ENCODE results near the gene BID. TPM values are rescaled to one million over a fixed set of nuclear protein-coding genes. Genes with fewer than 3 reads are reported as not detected.

BID gene
- total RNA-seq, 1 donor from 2014 or later = 35.1 TPM

- Histone ChIP-seq H3K9me3 (ENCODE audit: insufficient read depth, low read depth, low read length) (no peaks in the 10 kb centered on the region), H3K27ac (ENCODE audit: low read depth, low read length) (no peak overlapping the region), H3K9ac (ENCODE audit: low read length) (no peak overlapping the region), H3K36me3 (ENCODE audit: insufficient read depth, low read length) (peaks cover 14% of the 10 kb centered on the region), H2AFZ (ENCODE audit: low read depth, low read length) (no peak overlapping the region), H3K4me3 (ENCODE audit: insufficient read depth, low read depth, low read length) (no peak overlapping the region), H4K20me1 (ENCODE audit: insufficient read depth, low read length) (no peaks in the 10 kb centered on the region), H3K4me1 (ENCODE audit: insufficient read depth, low read length) (no peaks in the 10 kb centered on the region), H3K27me3 (ENCODE audit: insufficient read depth, low read length) (no peaks in the 10 kb centered on the region), H3K79me2 (ENCODE audit: insufficient read depth, low read length) (no peaks in the 10 kb centered on the region), H3K4me2 (ENCODE audit: low read length) (no peak overlapping the region)
- no peak overlapping the region for H3K4me3 Mint-ChIP-seq (ENCODE audit: unreplicated experiment)
- H3K9me3 Mint-ChIP-seq (ENCODE audit: unreplicated experiment) = no peaks in the 10 kb centered on the region
- DNase-seq (ENCODE audit: low read depth) (no peak), FAIRE-seq (no peak)
- H3K27ac Mint-ChIP-seq (ENCODE audit: unreplicated experiment) = no peak overlapping the region
- peaks cover 5% of the 10 kb centered on the region for H3K4me1 Mint-ChIP-seq (ENCODE audit: low read depth, unreplicated experiment)
- TF ChIP-seq EZH2 (IDR thresholded peaks at IDR 0.05; ENCODE audit: insufficient read depth, low read length) = no peak
- TF ChIP-seq, protein P1, sequence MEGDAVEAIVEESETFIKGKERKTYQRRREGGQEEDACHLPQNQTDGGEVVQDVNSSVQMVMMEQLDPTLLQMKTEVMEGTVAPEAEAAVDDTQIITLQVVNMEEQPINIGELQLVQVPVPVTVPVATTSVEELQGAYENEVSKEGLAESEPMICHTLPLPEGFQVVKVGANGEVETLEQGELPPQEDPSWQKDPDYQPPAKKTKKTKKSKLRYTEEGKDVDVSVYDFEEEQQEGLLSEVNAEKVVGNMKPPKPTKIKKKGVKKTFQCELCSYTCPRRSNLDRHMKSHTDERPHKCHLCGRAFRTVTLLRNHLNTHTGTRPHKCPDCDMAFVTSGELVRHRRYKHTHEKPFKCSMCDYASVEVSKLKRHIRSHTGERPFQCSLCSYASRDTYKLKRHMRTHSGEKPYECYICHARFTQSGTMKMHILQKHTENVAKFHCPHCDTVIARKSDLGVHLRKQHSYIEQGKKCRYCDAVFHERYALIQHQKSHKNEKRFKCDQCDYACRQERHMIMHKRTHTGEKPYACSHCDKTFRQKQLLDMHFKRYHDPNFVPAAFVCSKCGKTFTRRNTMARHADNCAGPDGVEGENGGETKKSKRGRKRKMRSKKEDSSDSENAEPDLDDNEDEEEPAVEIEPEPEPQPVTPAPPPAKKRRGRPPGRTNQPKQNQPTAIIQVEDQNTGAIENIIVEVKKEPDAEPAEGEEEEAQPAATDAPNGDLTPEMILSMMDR (IDR thresholded peaks at IDR 0.05; ENCODE audit: insufficient read depth, low read depth, low read length) = no peak
- H3K27me3 Mint-ChIP-seq (ENCODE audit: low read depth, unreplicated experiment) = no peaks in the 10 kb centered on the region
- H3K36me3 Mint-ChIP-seq (ENCODE audit: low read depth, unreplicated experiment) = peaks cover 33% of the 10 kb centered on the region
These were observed 34.6 kb upstream of the BID start for GRCh38 chr22:17808693-17809403.

DNA sequence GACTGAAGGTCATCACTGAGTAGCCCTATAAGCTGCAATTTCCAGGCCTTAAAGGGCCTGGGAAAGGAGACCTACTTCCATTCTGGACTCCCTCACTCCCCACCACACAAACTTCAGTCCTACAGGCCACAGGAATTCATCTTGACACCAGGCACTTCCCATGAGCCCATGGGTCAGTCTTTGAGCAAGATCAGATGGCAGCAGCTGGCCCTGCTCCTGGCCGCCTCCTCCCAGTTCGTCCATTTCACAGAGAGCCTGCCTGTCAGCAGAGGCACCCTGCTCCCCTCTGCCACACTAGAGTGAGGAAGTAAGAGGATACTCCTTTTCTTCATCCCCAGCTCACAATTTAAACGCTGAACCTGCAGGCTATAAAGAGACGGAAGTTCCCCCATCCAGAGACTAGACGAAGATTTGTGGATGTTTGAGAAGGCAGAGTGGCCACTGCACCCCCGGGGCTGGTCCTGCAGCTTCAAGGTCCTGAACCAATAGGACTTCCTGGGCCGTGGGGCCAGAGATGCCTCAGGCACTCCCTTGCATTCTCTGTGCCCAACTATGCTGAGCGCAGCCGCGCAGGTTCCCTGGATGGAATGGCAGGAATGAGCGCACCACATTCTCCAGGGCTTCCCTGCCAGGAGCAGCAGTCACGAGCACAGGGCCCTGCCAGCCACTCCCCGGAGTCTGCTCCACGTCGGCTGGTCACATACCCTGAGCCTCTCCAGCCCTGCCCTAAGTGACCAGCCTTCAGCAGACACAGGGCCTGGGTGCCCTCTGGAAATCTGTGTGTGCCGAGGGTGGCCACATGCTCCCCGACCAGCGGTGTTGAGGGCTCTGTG lies 33.5 kb upstream of the BID start:
- H3K4me1 Mint-ChIP-seq (ENCODE audit: low read depth, unreplicated experiment) = peaks cover 5% of the 10 kb centered on the region
- no peak overlapping the region for H3K27ac Mint-ChIP-seq (ENCODE audit: unreplicated experiment)
- Histone ChIP-seq H3K27me3 (ENCODE audit: insufficient read depth, low read length) (no peaks in the 10 kb centered on the region), H2AFZ (ENCODE audit: low read depth, low read length) (no peak overlapping the region), H3K4me3 (ENCODE audit: insufficient read depth, low read depth, low read length) (no peak overlapping the region), H4K20me1 (ENCODE audit: insufficient read depth, low read length) (no peaks in the 10 kb centered on the region), H3K9me3 (ENCODE audit: insufficient read depth, low read depth, low read length) (no peaks in the 10 kb centered on the region), H3K27ac (ENCODE audit: low read depth, low read length) (no peak overlapping the region), H3K36me3 (ENCODE audit: insufficient read depth, low read length) (peaks cover 14% of the 10 kb centered on the region), H3K4me2 (ENCODE audit: low read length) (no peak overlapping the region), H3K4me1 (ENCODE audit: insufficient read depth, low read length) (no peaks in the 10 kb centered on the region), H3K79me2 (ENCODE audit: insufficient read depth, low read length) (no peaks in the 10 kb centered on the region), H3K9ac (ENCODE audit: low read length) (no peak overlapping the region)
- no peaks in the 10 kb centered on the region for H3K27me3 Mint-ChIP-seq (ENCODE audit: low read depth, unreplicated experiment)
- no peak for FAIRE-seq
- DNase-seq (ENCODE audit: low read depth) = peak; percentile 16
- H3K4me3 Mint-ChIP-seq (ENCODE audit: unreplicated experiment) = no peak overlapping the region
- TF ChIP-seq, protein P1 (IDR thresholded peaks at IDR 0.05; ENCODE audit: insufficient read depth, low read depth, low read length) = no peak
- no peaks in the 10 kb centered on the region for H3K9me3 Mint-ChIP-seq (ENCODE audit: unreplicated experiment)
- peaks cover 31% of the 10 kb centered on the region for H3K36me3 Mint-ChIP-seq (ENCODE audit: low read depth, unreplicated experiment)
